ENCODE results near the gene ITM2B.

DNA sequence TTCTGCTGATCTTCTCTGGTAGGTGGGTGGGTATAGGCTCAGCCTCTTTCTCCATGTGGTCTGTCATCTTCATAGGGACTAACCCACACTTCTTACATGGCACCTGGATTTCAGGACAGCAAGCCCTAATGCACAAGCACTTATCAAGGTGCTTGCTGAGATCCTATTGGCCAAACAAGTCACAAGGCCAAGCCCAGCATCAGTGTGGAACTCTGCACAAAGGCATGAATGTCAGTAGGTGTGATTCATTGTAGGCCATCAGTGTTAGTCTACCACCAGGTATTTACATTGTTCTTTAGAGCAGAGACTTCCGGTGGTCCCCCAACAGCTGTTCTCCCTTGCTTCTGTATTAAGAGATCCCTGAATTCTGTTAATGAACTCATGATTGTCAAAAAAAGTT is 62.3 kb downstream of the ITM2B start:
- TF ChIP-seq CTCF (IDR thresholded peaks at IDR 0.05) (no peak), POLR2A (IDR thresholded peaks at IDR 0.05) (no peak)

Measured in tibial nerve (tissue), 3 donors.